ENCODE measurements around the gene SRPK1. TPM values are rescaled to one million over a fixed set of nuclear protein-coding genes. Genes with fewer than 3 reads are reported as not detected.

Gene SRPK1
- total and polyA plus RNA-seq, 2 of the 13 experiments (the other 11 are each of a cell fraction or from before 2014, with no cell fraction given) = 56.4 to 142 TPM

- H3K9me3 ChIP-seq (ENCODE audit: low read length) = no peaks in the 10 kb centered on the region
- no peak for FAIRE-seq
- H3K79me2 ChIP-seq (ENCODE audit: insufficient read depth, low read length) = peaks cover 66% of the 10 kb centered on the region
- POLR2A ChIA-PET = no interaction called here
- H3K4me2 ChIP-seq (ENCODE audit: low read depth, low read length) = peak overlapping the region; percentile 97
- H3K27ac ChIP-seq (ENCODE audit: extremely low read length, insufficient read depth, low read length) = peak overlapping the region; percentile 80
- H2AFZ ChIP-seq (ENCODE audit: low read length) = no peak overlapping the region
- intact Hi-C loops (cut with micrococcal nuclease; ENCODE audit: unreplicated experiment) (no loop called here), in situ Hi-C loops (cut with HindIII; ENCODE audit: extremely low pct_ligation_motif_present, low pct_unique_long_range_greater_than_20kb) (no loop called here)
- H3K9ac ChIP-seq (ENCODE audit: insufficient read depth, low read depth, low read length) = peak overlapping the region; percentile 98
- DNase-seq (ENCODE audit: low spot score) = peak; percentile 75
- BruUV-seq (replicated peaks) = TSS peak; percentile 54
- peaks cover 32% of the 10 kb centered on the region for H4K20me1 ChIP-seq (ENCODE audit: insufficient read depth, low read length)
- peaks cover 56% of the 10 kb centered on the region for H3K4me1 ChIP-seq (ENCODE audit: insufficient read depth, low read length)
- no peaks in the 10 kb centered on the region; a peak in 1 of 5 replicates for H3K27me3 ChIP-seq (ENCODE audit: control insufficient read depth in 1 of 2, insufficient read depth in 2 of 2, low read length in 2 of 2)
- peaks cover 4 to 22% of the 10 kb centered on the region in 2 experiments; a peak in 4 of 5 replicates for H3K36me3 ChIP-seq (replicated peaks in 1 of 2; ENCODE audit: control insufficient read depth in 1 of 2, insufficient read depth in 2 of 2, low read length in 2 of 2)
- CTCF ChIA-PET (ENCODE audit: low intra/inter-chr PET ratio, low total read pairs) = no interaction called here
- peak overlapping the region; percentile 72 to 93 (median 84) for H3K4me3 ChIP-seq (replicated peaks in 1 of 3; ENCODE audit: insufficient read depth in 1 of 3, low read depth in 2 of 3, low read length in 3 of 3)
- ATAC-seq = peak; percentile 7; the same call in 2 of the 3 replicates
- WGBS (ENCODE audit: low lambda C conversion rate) = 5% methylated on average over 9 of the region's 9 CpGs
- TF ChIP-seq ATF7 (IDR thresholded peaks at IDR 0.05) (peak; percentile 53), ATF7 (CRISPR knock-in tag; IDR thresholded peaks at IDR 0.05) (no peak), CEBPG (CRISPR knock-in tag; IDR thresholded peaks at IDR 0.05) (0 out of 2 replicates have a peak, but pooled peaks have one; percentile 31), CEBPB (IDR thresholded peaks at IDR 0.05; ENCODE audit: borderline replicate concordance, low read depth, low read length) (peak; percentile 73), GPN1 (CRISPR knock-in tag; IDR thresholded peaks at IDR 0.05; ENCODE audit: borderline replicate concordance) (no peak), ZNF550 (CRISPR knock-in tag; IDR thresholded peaks at IDR 0.05; ENCODE audit: borderline replicate concordance) (no peak), MAFK (conservative IDR thresholded peaks at IDR 0.05 in 1 of 2, IDR thresholded peaks at IDR 0.05 in 1 of 2; ENCODE audit: low read length in 2 of 2) (peak in 1 of 2 experiments; percentile 25; a peak in 1 of 4 replicates), SRF (IDR thresholded peaks at IDR 0.05; ENCODE audit: low read depth, low read length) (peak; percentile 64; the same call in 1 of the 2 replicates), FOXA1 (IDR thresholded peaks at IDR 0.05) (no peak; the same call in 1 of the 2 replicates), FOXA1 (CRISPR knock-in tag; IDR thresholded peaks at IDR 0.05) (0 out of 2 replicates have a peak, but pooled peaks have one; percentile 25), SIX4 (CRISPR knock-in tag; IDR thresholded peaks at IDR 0.05) (no peak), ZFP1 (CRISPR knock-in tag; IDR thresholded peaks at IDR 0.05) (0 out of 2 replicates have a peak, but pooled peaks have one; percentile 19), ZBTB21 (CRISPR knock-in tag; IDR thresholded peaks at IDR 0.05) (peak; percentile 74; the same call in 1 of the 2 replicates), GFI1 (CRISPR knock-in tag; IDR thresholded peaks at IDR 0.05; ENCODE audit: borderline replicate concordance) (0 out of 2 replicates have a peak, but pooled peaks have one; percentile 7), ZNF7 (CRISPR knock-in tag; IDR thresholded peaks at IDR 0.05) (peak; percentile 71; the same call in 1 of the 2 replicates), ATF3 (CRISPR knock-in tag; IDR thresholded peaks at IDR 0.05) (peak; percentile 28; the same call in 1 of the 2 replicates), ZNF646 (CRISPR knock-in tag; IDR thresholded peaks at IDR 0.05) (no peak), SOX13 (IDR thresholded peaks at IDR 0.05) (no peak), SOX13 (CRISPR knock-in tag; conservative IDR thresholded peaks at IDR 0.05 in 1 of 2, IDR thresholded peaks at IDR 0.05 in 1 of 2) (0 out of 4 replicates have a peak, but pooled peaks of 1 of the 2 experiments have one; percentile 12), TGIF2 (CRISPR knock-in tag; IDR thresholded peaks at IDR 0.05) (0 out of 2 replicates have a peak, but pooled peaks have one; percentile 38)
Measured at GRCh38 chr6:35919085-35919826, 1.6 kb downstream of the SRPK1 start.

All from HepG2 (cell line).